Calu3 (cell line): ENCODE measurements around the gene ACAT1. TPM values are rescaled to one million over a fixed set of nuclear protein-coding genes. Genes with fewer than 3 reads are reported as not detected.

ENCODE experiments used
- BruUV-seq: library from RNA; stranded (reverse); fragments of 400-500 nt; replicated peaks from 2 replicates; lab custom pipeline; 2021; lab: Mats Ljungman, UMichigan
- CTCF ChIA-PET: fragments of 300-600 bp; sonication (Branson Sonifier 250); formaldehyde crosslinking; loops from one replicate; lab custom pipeline; 2022; ENCODE audit warnings: antibody characterized with exemption; lab: Charles Lee
- DNase-seq: peaks from one replicate; pipeline ENCODE4 v3.0.0; 2022
- H3K27ac Mint-ChIP-seq: one replicate; pipeline ENCODE4 v1.8.0; 2022; ENCODE audit warnings: mixed read lengths; ENCODE audit not compliant: unreplicated experiment
- H3K27me3 Mint-ChIP-seq: one replicate; pipeline ENCODE4 v1.8.0; 2022; ENCODE audit warnings: mixed read lengths; ENCODE audit not compliant: unreplicated experiment
- H3K36me3 Mint-ChIP-seq: one replicate; pipeline ENCODE4 v1.8.0; 2022; ENCODE audit warnings: mild to moderate bottlenecking, moderate library complexity, mixed read lengths; ENCODE audit not compliant: insufficient read depth, unreplicated experiment
- H3K4me1 Mint-ChIP-seq: one replicate; pipeline ENCODE4 v1.8.0; 2022; ENCODE audit warnings: mild to moderate bottlenecking, low read depth, mixed read lengths; ENCODE audit not compliant: unreplicated experiment
- H3K4me3 Mint-ChIP-seq: one replicate; pipeline ENCODE4 v1.8.0; 2022; ENCODE audit warnings: mild to moderate bottlenecking, low read depth, moderate library complexity, mixed read lengths; ENCODE audit not compliant: unreplicated experiment
- H3K9me3 Mint-ChIP-seq: one replicate; pipeline ENCODE4 v1.8.0; 2022; ENCODE audit warnings: low read depth, mixed read lengths; ENCODE audit not compliant: unreplicated experiment
- intact Hi-C: fragments of 100-400 bp; cut with micrococcal nuclease; formaldehyde crosslinking; loops from one replicate; pipeline ENCODE4 v1.10.0; 2022; ENCODE audit not compliant: unreplicated experiment
- total RNA-seq: library from RNA; stranded (reverse); gene quantifications from 2 replicates; pipeline ENCODE4 v1.2.3, GENCODE V29; 2022
- TF ChIP-seq, protein P1 (sequence below): fragments of 200-600 bp; IDR thresholded peaks from one replicate; pipeline ENCODE4 v1.8.0; 2022; ENCODE audit warnings: antibody characterized with exemption; ENCODE audit not compliant: unreplicated experiment

ACAT1 gene
- total RNA-seq, 1 experiment from 2014 or later: 38.3 TPM

DNA sequence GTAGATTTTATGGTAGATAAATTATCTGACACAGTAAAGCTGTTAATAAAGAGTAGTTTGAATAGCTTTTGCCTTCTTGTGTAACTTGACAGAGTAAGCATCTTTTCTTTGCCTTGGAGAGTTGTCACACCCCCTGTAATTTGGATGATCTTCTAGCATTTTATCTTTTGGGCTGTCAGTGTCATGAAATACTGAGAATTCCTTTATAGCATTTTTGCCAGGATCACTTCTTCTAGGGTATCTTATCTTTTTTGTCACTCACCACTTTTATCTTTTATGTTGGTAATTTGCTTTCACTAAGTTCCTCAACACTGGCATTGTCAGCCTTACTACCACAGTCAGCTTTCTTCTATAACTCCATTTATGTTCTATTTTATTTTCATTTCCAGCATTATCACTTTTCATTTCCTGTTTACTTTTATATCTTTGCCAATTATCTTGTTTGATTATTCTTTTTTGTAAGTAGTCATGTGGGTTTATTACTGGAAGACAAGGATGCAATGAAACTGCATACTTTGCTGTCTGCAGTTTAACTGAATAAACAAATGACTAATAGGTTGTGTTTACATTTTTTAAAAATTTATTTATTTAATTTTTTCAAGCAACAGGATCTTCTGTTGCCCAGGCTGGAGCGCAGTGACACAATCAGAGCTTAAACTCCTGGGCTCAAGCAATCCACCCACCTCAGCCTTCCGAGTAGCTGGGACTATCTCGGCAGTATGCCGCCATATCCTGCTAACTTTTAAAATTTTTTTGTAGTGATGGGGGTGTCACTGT is 28.1 kb upstream of the ACAT1 start:
- TF ChIP-seq, protein P1, sequence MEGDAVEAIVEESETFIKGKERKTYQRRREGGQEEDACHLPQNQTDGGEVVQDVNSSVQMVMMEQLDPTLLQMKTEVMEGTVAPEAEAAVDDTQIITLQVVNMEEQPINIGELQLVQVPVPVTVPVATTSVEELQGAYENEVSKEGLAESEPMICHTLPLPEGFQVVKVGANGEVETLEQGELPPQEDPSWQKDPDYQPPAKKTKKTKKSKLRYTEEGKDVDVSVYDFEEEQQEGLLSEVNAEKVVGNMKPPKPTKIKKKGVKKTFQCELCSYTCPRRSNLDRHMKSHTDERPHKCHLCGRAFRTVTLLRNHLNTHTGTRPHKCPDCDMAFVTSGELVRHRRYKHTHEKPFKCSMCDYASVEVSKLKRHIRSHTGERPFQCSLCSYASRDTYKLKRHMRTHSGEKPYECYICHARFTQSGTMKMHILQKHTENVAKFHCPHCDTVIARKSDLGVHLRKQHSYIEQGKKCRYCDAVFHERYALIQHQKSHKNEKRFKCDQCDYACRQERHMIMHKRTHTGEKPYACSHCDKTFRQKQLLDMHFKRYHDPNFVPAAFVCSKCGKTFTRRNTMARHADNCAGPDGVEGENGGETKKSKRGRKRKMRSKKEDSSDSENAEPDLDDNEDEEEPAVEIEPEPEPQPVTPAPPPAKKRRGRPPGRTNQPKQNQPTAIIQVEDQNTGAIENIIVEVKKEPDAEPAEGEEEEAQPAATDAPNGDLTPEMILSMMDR: no peak
- Mint-ChIP-seq H3K4me3 (no peak overlapping the region), H3K36me3 (peaks cover 13% of the 10 kb centered on the region), H3K9me3 (no peaks in the 10 kb centered on the region), H3K4me1 (no peaks in the 10 kb centered on the region), H3K27me3 (no peaks in the 10 kb centered on the region), H3K27ac (no peak overlapping the region)
- CTCF ChIA-PET: no interaction called here
- intact Hi-C loops: no loop called here
- no TSS peak for BruUV-seq
- DNase-seq: no peak

DNA sequence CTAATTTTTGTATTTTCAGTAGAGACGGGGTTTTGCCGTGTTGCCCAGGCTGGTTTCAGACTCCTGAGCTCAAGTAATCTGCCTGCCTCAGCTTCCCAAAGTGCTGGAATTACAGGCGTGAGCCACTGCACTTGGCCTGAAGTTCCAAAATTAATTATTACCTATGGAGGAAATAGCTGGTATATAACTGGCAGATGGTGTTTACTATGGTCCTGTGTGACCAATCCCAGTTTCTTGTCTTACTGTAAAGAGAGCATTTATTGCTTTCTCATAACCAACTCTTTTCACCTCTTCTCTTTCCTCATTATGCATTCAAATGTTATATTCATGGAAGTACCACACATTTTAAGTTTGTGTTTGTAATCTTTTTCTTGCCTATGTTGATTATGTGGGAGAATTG is 24.2 kb upstream of the ACAT1 start:
- no TSS peak for BruUV-seq
- intact Hi-C loops: no loop called here
- TF ChIP-seq, protein P1: no peak
- Mint-ChIP-seq H3K4me3 (no peak overlapping the region), H3K9me3 (no peaks in the 10 kb centered on the region), H3K27ac (no peak overlapping the region), H3K36me3 (peaks cover 14% of the 10 kb centered on the region), H3K27me3 (no peaks in the 10 kb centered on the region), H3K4me1 (no peaks in the 10 kb centered on the region)
- no peak for DNase-seq
- CTCF ChIA-PET: no interaction called here

DNA sequence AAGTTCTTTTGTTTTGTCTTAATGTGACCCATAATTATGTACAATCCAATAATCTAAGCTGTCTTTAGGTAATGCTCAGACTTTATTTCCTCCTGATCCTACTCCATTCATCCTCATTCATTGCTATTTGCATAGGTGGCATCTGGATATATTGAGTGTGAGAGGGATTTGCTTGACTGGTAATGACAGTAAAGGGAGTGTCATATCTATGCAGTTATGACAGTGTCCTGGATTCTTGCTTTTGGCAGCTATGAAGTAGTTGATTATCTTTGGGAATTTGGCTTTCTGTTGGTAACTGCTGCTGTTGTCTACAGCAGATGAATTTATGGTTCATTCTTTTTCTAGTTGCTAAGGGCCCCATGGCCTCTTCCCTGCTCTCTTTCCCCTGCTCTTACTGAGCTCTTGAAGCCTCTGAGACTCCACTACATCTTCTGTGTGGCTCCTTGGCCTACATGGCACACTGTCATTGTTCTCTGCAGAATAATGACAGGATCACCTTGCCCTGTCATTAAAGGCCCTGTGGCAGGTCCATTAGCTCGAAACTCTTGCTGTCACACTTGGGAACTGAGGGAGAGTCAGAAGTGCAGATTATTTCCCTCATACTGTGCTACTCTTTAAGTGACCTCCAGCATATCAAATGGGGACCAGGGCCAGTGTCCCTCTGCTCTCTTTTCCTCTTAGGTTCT is 20.1 kb upstream of the ACAT1 start:
- intact Hi-C loops: no loop called here
- Mint-ChIP-seq H3K9me3 (no peaks in the 10 kb centered on the region), H3K4me3 (no peak overlapping the region), H3K36me3 (peaks cover 17% of the 10 kb centered on the region), H3K27me3 (no peaks in the 10 kb centered on the region), H3K4me1 (no peaks in the 10 kb centered on the region), H3K27ac (no peak overlapping the region)
- CTCF ChIA-PET: no interaction called here
- TF ChIP-seq, protein P1: no peak
- no TSS peak for BruUV-seq
- no peak for DNase-seq

DNA sequence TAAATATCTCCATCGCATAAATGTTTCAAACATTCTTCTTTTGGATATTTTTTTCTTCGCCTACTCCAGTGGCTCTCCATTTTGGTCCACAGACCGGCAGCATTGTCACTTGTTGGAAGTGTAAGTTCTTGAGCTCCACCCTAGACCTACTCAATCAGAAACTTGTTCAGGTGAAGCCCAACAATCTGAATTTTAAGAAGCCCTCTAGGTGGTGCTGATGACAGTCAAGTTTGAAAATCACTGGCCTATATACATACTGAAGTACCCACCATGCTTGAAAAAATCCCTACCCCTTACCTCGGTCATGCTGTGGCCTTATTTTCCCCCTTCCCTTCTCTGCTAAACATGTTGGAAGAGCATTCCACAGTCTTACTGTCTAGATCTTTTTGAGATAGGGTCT is 10.2 kb upstream of the ACAT1 start:
- no TSS peak for BruUV-seq
- H3K27ac Mint-ChIP-seq: no peak overlapping the region
- DNase-seq: no peak
- TF ChIP-seq, protein P1: no peak
- H3K4me1 Mint-ChIP-seq: peaks cover 11% of the 10 kb centered on the region
- no peaks in the 10 kb centered on the region for H3K27me3 Mint-ChIP-seq
- no peak overlapping the region for H3K4me3 Mint-ChIP-seq
- intact Hi-C loops: no loop called here
- CTCF ChIA-PET: no interaction called here
- H3K9me3 Mint-ChIP-seq: no peaks in the 10 kb centered on the region
- H3K36me3 Mint-ChIP-seq: peaks cover 15% of the 10 kb centered on the region
